Activated CD4-positive, alpha-beta T cell treated with anti-CD3 and anti-CD28 coated beads, Interleukin-2, amount 50 U/mL, for 16 hours (primary cell): ENCODE data around the gene TRAP1.
"Not testable (repeated sequence)": the region's sequence is repeated elsewhere in the genome, so short reads cannot be mapped to it uniquely, and the experiment has no call there.

Experiments used
- DNase-seq: peaks from one replicate; pipeline ENCODE4 v3.0.0-alpha.2; 2020

The TRAP1 gene

GRCh38 chr16:3671424-3671823 is 45.9 kb downstream of the TRAP1 start:
- DNase-seq: no peak

GRCh38 chr16:3670711-3671110 is 46.6 kb downstream of the TRAP1 start:
- DNase-seq: no peak

GRCh38 chr16:3669082-3669481 is 48.2 kb downstream of the TRAP1 start:
- no peak for DNase-seq

- DNase-seq: no peak
Measured at GRCh38 chr16:3668626-3669025, 48.7 kb downstream of the TRAP1 start.

GRCh38 chr16:3665508-3665907 is 51.8 kb downstream of the TRAP1 start:
- no peak for DNase-seq

GRCh38 chr16:3664187-3664896 is 53.0 kb downstream of the TRAP1 start:
- no peak for DNase-seq

GRCh38 chr16:3662601-3663000 is 54.7 kb downstream of the TRAP1 start:
- DNase-seq: no peak

GRCh38 chr16:3661922-3662321 is 55.4 kb downstream of the TRAP1 start:
- no peak for DNase-seq

- no peak for DNase-seq
Measured at GRCh38 chr16:3661311-3661710, 56.0 kb downstream of the TRAP1 start.

GRCh38 chr16:3659251-3659650 is 58.1 kb downstream of the TRAP1 start:
- DNase-seq: no peak

- no peak for DNase-seq
Measured at GRCh38 chr16:3656491-3657468, 60.5 kb downstream of the TRAP1 start.

GRCh38 chr16:3656160-3656490 is 61.2 kb downstream of the TRAP1 start:
- DNase-seq: not testable (repeated sequence)

GRCh38 chr16:3655396-3656159 is 61.7 kb downstream of the TRAP1 start:
- DNase-seq: no peak

GRCh38 chr16:3655030-3655395 is 62.3 kb downstream of the TRAP1 start:
- DNase-seq: no peak

GRCh38 chr16:3654249-3654991 is 62.9 kb downstream of the TRAP1 start, which contains the start of gene DNASE1:
Gene DNASE1 (plus strand): TSS chr16:3654691. CDS start chr16:3655374, 683 bp downstream.
- peak; percentile 68 for DNase-seq

- DNase-seq: no peak
Measured at GRCh38 chr16:3652373-3653195, 64.7 kb downstream of the TRAP1 start.

GRCh38 chr16:3651461-3652372 is 65.6 kb downstream of the TRAP1 start:
- no peak for DNase-seq

GRCh38 chr16:3650631-3651265 is 66.6 kb downstream of the TRAP1 start:
- no peak for DNase-seq

- no peak for DNase-seq
Measured at GRCh38 chr16:3646348-3646920, 70.9 kb downstream of the TRAP1 start.
